ENCODE measurements around the gene CACNA1H.

Gene CACNA1H

DNA sequence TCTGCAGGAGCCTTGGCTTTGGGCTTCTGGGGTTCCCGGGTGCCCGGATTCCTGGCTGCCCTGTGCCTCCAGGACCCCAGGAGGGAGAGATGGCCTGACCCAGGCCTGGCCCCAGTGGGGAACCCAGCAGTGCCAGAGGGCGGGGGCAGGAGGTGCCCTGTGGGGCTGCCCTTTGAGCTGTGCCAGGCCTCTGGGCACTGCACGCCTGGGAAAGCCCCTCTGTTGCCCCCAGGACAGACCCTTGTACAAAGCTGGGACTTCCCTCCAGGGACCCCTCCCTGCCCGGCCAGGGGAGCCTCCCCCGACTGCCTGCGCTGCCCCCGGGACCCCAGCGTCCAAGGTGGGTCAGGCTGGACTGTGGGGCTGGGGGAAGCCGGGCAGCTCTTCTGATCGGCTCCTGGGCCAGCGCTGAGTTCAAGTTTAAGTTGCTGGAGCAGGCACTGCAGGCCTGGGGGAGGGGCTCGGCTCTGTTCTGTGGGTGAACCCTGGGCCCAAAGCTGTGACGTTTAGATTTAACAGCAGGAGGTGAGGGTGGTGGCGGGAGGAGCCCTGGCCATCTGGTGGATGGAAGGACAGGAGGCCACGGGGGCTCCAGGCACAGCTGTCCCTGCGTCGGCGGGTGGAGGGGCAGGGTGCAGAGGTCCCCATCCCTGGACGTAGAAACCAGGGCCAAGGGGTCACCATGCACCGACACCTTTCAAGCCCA, 29.2 kb upstream of the CACNA1H start:
- DNase-seq: no peak

DNA sequence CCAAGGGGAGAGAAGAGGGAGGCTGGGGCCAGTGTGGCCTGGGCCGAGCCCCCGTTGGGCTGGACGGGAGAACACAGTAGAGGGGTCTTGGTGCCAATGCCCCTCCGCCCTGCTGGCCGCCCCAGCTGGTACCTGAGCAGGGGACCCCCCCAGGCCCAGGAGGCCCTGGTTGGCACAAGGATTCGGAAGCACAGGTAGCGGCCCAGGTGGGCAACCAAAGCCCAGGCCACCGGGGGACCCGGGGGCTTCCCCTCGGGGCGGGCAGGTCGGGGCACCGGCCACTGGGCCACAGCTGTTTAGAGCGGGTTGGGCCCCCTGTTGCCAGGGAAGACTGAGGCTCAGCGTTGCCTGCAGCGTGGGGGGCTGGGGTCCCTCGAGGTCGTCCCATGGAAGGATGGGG, 28.6 kb upstream of the CACNA1H start:
- no peak for DNase-seq

DNA sequence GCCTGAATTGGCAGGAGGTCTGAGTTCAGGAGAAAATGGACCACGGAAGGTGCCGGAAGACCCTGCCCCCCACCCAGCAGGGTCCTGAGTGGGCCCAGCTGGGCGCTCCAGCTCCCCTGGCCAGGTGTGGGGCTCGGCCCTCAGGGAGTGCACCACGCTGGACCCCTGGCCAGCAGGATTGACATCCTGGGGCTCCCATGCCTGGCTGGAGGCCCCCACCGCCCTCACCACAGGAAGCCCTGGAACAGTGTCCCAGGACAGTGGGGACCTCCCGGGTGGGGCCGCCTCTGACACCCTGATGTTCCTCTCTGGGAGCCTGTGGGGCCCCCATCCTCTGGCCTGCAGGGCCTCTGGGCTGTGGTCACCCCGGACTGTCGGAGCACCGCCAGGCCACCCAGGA, 28.1 kb upstream of the CACNA1H start:
- DNase-seq: no peak

DNA sequence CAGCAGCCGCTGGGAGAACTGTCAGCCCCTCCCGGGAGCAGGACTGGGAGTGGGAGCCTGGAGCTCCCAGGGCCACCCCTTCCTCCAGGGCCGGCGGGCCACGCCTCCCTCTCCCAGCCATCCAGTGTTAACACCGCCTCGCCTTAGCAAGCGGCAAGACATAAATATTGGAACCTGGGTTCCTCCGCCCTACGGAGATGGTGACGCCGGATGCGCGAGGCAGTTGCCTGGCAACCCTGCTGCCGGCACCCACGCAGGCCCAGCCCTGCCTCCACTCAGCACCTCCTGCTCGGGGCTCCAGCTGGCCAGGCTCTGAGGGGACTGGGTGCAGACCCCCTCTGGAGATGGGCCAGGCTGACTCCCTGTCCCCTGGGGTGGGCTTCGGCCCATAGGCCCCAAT, 27.4 kb upstream of the CACNA1H start:
- DNase-seq: no peak

DNA sequence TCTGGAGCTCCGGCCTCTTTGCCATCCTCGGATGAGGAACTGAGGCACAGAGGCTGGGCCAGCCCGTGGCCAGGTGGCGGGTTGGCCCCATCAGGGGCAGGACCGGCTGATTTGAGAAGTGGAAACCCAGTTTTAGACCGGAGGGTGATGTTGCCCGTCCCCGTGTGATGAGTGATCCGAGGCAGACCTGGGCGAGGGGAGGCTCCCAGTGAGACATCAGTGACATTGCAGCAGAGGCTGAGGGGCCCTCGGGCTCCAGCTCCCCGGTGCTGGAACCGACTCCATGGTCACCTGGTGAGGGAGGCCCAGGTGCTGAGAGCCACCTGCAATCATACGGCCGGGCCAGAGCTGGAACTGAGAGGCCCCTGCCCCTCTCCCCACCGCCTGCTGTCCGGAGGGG, 26.9 kb upstream of the CACNA1H start:
- no peak for DNase-seq

DNA sequence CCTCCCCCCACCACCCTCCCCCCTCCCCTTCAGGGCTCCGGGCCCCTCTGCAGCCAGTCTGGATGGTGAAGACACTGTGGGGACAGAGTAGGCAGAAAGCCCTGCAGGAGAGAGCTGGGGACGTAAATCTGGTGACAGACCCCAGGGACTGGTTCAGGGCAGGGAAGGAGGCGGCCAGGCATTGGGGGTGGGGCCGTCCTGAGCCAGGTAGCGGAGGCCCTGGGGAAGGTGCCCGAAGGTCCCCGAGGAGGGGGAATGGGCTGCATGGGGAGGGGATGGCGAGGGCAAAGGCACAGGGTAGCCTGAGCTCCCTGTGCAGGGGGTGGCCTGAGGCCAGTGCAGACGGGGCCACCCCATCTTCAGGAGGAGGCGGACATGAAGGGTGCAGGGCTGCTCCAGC, 26.3 kb upstream of the CACNA1H start:
- no peak for DNase-seq

DNA sequence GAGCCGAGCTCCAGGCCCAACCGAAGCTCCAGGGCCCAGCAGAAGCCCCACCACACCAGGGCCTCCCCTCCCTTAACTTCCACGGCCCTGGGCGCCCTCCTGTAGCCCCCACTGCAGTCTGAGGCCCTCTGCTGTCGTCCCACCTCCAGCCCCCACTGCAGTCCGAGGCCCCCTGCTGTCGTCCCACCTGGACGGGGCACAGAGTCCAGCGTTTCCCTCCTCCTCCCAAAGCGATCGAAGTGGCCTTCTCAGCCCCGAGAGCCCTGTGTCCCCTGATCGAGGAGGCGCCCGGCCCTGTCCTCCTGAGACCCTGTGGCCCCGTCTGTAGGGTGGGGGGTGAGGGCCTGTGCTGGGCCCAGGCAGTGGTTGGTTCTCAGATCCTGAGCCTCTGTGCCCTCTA, 25.8 kb upstream of the CACNA1H start:
- DNase-seq: no peak

DNA sequence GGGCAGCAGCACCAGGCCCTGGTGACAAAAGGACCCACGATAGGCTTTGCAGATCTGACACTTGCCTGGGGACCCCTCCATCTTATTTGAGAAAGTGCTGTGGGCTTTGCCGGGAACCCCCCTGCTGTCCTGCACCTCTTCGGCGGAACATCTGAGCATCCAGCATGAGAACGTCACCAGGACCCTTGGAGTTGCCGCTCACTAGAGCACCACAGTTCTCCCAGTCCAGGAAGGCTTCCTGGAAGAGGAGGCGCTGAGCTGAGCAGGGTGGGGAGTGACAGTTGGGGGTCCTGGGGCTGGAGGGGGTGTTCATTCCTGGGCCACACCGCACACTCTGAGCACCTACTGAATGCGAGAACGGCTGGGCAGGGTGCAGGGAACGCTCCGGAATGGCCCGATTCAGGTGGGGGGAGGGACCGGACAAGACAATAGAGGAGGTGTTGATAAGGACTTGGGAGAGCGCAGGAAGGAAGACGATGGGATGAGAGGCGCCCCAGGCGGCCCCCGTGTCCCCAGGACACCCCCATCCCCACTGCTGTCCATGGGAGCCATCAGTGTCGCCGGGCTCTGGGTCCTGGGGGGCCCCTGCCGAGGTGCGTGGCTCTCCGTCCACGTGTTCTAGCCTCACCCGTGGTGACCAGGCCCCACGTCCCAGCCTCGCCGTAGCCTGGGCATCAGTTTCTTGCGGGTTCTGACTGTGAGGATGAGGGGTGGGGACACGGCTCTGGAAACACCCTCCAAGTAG, 24.8 kb upstream of the CACNA1H start:
- DNase-seq: no peak

DNA sequence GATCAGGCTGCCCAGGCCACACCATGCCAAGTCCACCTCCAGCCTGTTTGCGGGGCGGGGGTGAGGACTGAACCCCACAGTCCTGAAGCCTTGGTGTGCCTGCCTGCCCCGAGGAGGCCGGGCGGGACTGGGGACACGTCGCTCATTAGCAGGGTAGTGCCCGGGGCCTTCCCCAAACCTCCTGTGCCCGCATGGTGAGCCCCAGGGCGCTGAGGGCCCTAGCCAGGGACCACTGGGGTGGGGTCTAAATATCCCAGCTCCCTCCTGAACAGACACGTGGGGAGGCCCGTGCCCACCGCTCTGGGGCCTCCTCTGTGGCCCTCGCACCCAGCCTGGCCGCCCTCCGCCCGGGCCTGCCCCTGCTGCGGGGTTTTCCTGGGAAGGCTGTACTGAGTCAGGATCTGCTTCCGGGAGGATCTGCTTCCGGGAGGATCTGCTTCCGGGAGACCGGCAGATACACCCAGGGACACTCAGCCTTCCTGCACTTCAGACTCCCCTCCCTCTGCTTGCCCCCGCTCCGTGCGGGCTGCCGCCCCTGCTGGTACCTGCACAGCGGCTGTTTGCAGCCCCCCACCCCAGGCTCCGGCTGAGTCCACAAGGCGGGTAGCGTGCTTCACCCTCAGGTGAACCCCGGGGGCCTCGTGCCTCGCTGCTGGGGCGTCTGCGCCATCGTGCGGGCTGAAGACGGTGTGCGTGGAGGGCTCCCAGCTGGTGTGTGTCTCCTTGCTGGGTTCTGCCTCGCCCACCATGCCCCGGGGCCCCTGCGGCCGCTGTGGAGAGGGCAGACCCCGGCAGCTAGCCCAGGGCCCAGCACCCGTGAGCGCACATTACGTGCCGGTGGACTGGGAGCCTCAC, 23.6 kb upstream of the CACNA1H start:
- no peak for DNase-seq

DNA sequence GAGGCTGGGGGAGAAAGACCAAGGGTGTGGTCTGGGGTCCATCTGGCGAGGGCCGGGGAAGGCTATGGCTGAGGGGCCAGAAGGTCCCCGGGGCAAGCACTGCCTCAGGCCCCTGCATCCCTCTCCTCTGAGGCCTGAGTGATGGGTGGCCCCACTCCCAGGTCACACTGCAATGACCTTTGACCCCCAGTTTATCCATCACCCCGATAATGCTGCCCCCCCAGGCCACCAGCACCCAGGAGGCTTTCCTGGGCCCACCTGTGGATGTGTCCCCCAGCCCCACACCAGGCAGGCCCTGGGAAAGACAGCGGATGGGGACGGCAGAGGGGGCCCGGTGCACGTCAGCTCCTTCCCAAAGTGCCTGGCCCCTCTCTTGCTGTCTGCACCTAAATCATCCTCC, 22.5 kb upstream of the CACNA1H start:
- no peak for DNase-seq

DNA sequence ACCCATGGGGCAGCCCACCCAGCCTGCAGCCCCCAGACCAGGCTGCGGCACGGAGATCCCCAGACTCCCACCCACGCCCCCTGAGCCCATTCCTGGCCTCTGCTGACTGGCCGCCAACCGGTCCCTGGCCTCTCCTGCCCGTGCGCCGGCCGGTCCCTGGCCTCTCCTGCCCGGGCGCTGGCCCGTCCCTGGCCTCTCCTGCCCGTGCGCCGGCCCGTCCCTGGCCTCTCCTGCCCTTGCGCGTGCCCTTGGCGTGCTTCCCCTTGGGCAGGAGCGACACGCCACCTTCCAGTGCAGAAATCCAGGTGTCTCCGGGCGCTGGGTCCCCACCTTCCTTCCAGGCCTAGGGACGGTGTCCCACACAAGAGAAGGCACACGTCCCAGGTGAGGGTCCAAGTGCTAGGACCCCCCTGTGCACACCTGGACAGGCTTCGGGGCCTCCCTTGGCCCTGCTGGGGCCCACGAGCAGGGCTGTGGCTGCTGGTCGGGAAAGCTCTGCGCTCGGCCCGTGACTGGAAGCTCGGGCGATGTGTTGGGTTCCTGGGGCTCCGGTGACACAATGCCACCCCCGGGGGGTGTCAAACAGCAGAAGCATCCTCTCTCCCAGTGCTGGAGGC, 21.4 kb upstream of the CACNA1H start:
- DNase-seq: no peak

DNA sequence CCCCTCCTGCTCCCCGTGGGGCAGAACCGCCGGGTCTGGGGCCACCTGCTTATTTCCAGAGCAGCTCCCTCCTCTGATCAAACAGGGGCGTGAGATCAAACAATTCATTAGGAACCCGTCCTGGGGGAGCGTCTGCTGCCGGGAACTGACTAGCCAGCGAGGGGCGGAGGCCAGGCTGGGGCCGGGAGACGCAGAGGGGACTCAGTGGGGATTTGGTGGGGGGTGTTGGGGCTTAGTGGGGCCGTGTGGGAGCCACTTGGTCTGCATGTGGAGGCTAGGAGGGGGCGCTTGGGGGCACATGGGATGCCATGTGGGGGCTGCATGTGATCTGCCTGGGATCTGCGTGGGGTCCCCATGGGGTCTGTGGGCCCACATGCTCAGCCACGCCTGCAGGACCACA, 20.5 kb upstream of the CACNA1H start:
- no peak for DNase-seq

DNA sequence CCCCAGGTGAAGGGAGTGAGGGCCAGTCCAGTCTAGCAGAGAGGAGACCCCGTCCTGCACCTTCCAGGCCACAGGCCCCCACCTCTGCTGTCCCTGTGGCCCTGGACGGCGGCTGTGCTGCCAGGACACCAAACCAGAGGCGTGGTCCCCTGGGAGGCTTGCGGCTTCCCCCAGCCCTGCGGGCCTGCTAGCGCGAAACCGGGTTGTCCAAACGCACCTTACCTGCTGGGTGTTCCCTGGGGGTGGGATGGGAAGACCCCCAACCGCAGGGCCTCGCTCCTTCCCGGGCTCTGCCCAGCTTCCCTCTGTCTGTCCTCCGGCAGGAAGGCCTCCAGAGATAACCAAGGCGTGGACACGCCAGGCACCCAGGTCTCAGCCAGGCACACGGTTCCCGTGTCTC, 19.6 kb upstream of the CACNA1H start:
- no peak for DNase-seq

DNA sequence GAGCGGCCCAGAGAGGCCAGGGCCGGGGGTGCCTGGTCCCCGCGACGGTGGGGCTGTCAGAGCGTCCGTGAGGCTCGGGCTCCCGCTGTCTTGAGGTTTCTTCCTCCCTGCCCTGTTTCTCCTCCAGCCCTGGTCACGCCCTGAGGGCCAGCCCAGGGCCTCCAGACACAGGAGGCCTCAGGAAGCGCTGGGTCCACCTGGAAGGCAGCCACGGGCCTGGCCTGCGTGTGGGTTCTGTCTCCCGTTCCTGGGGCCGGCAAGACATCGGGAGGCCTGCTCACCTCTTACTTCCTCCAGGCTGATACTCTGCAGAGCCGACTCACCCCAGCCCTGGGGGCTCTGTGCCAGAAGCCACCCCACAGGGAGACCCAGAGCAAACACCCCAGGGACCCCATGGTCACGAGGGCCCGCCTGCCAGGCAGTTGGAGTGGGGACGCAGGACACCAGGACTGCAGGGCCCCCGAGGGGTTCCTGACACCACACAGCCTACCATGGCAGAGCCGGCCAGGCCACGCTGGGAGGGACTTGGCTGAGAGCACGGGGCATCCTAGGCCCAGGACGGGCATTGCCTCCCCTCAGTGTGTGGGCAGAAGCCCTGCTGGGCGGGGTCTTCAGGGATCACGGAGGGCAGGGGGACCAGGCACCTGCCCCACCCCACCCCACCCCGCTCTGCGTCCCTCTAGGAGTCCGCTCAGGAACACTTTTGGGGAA, 18.9 kb upstream of the CACNA1H start:
- no peak for DNase-seq

DNA sequence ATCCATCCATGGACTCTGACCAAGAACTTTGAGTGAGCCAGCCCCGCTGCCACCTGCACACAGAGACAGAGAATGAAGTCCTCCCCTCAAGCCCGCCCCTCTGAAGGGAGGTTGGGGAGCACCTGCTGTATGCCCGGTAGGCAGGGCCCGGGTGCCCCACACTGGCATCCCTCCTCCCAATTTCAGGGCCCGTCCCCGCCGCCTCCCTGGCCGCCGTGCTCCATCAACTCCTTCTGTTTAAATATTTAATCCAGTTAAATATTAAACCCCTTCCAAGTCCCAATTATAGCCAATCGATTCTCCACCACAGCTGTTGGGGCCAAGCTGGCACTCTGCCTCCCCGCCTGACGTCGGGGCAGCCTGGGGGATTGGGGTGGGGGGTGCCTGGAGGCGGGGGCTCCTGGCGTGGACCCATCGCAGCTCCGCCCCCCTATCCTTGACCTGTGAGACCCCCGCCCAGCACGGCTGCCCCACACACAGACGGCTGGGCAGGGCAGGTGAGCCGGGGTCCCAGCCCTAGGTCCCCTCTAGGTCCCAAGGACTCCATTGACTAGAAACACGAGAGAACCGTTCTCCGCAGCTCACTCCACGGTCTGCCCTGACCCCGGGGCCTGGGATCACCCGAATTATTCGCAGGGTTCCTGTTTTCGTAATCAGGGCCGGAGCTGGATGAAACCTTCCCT, 18.0 kb upstream of the CACNA1H start:
- DNase-seq: no peak

DNA sequence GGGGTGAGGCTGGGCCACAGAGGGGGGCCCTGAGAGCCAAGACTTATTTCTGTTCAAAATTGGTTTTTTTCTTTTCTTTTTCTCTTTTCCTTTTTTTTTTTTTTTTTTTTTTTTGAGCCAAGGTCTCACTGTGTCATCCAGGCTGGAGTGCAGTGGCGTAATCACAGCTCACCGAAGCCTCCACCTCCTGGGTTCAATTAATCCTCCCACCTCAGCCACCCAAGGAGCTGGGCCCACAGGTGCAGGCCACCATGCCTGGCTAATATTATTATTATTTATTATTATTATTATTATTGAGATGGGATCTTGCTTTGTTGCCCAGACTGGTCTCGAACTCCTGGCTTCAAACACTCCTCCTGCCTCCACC, 17.5 kb upstream of the CACNA1H start:
- DNase-seq: no peak

DNA sequence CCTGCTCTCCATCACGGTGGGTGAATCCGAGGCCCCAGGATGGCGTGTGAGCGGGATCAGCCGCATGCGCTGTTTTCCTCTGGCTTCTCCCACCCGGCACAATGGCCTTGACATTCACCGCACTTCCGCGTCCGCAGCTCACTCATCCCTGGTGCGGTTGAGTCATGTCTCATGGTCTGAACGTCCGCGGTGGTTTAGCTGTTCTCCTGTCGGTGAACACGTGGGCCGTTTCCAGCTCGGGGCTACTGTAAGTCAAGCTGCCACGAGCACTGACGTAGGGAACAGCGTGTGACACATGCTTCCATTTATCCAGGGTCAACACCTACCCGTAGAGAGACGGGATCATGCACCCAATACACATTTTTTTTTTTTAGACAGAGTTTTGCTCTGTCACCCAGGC, 15.3 kb upstream of the CACNA1H start:
- DNase-seq: peak; percentile 26

DNA sequence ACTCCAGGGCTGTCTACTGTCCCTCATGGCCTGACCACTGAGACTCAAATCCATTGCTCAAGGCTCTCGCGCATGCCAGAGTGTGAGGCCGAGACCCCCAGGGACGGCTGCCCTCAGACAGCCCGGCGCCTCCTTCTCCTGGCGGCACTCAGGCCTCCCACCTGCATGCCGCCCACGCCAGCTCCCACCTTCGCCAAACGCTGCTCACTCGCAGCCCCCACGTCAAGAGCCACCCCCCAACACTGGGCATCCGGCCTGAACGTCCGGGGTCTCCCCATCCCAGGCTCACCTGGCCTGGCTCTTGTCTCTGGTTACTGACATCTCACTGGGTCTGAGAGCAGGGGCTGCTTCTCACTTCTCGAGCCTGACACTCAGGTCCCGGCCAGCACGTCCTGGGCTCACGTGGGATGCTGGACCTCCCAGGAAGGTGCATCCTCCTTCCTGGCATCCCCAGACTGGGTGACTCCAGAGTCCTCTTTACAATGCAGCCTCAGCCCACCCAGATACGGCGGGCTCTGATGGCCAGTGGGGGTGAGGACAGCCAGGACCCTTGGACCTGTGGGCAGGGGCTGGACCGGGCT, 12.2 kb upstream of the CACNA1H start:
- no peak for DNase-seq

DNA sequence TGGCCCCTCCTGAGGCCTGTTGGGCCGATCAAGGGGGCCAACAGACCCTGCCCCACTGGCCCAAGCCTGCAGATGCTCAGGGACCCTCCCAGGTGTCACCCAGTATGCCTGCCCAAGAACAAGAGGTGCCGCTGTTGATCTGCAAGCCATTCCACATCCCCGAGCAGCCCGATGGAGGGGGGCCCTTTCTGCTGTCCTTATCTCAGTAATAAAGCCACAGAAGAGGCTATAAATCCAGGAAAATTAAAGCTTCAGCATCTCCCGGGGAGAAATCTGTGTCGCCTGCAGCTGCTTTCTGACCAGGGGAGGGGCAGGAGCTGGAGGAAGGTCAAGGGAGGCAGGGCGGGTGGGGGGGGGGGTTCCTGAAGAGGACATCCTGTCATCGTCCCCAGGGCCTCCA, 11.7 kb upstream of the CACNA1H start:
- DNase-seq: no peak

DNA sequence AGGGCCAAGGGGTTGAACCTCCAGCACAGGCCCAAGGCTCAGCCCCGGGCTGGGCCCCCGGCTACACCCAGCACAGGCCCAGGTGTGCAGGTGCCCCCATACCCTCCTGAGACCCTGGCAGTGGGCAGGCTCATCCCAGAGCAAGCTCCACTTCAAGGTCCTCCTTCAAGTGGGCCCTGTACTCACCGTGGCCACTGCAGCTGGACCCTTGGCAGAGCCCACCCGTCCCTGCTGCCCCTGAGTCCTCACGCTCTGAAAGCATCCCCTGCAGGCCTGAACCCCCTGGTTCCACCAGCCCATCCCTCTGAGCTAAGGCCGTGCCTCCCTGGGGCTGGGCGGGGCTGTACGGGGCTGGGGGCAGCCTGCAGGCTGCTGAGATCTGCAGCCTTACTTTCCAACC, 11.2 kb upstream of the CACNA1H start:
- no peak for DNase-seq

DNA sequence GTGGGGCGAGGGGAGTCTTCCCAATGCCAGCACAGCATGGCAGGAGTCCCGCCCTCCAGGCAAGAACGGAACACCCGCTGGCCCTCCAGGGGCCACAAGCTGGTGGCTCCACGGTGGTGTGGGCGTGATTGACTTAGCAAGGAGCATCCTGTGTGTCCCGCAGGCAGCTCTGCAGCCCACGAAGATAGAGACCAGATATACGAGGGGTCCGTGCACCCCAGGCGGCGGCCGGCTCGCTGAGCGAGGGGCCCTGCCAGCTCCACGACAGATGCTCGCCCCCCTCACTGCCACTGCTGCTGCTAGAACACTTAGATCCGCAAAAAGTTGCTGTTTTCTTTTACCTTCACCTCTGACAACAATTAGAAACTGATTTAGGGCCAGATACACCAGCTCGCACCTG, 10.0 kb upstream of the CACNA1H start:
- DNase-seq: no peak
